ENCODE measurements around the gene SEC14L2. TPM values are rescaled to one million over a fixed set of nuclear protein-coding genes. Genes with fewer than 3 reads are reported as not detected.

SEC14L2 gene
- total RNA-seq, 4 donors from 2014 or later = 0.38 to 4.4 (median 3.0) TPM

- no peak for TF ChIP-seq CTCF (IDR thresholded peaks at IDR 0.05; ENCODE audit: low read depth)
These were observed 29.0 kb downstream of the SEC14L2 start, which contains the start of gene MTFP1 for GRCh38 chr22:30425616-30426387. Gene MTFP1 (plus strand): TSS chr22:30425768. CDS start chr22:30425880, 112 bp downstream.

- no peak for TF ChIP-seq CTCF (IDR thresholded peaks at IDR 0.05; ENCODE audit: low read depth)
These were observed 29.9 kb downstream of the SEC14L2 start for GRCh38 chr22:30426388-30427353.

GRCh38 chr22:30427871-30428270 is 31.1 kb downstream of the SEC14L2 start:
- TF ChIP-seq CTCF (IDR thresholded peaks at IDR 0.05; ENCODE audit: low read depth) = no peak

- TF ChIP-seq CTCF (IDR thresholded peaks at IDR 0.05; ENCODE audit: low read depth) = no peak
These were observed 33.1 kb downstream of the SEC14L2 start for GRCh38 chr22:30429887-30430286.

- no peak for TF ChIP-seq CTCF (IDR thresholded peaks at IDR 0.05; ENCODE audit: low read depth)
These were observed 34.1 kb downstream of the SEC14L2 start for GRCh38 chr22:30430933-30431332.

GRCh38 chr22:30432096-30432495 is 35.3 kb downstream of the SEC14L2 start:
- no peak for TF ChIP-seq CTCF (IDR thresholded peaks at IDR 0.05; ENCODE audit: low read depth)

- no peak for TF ChIP-seq CTCF (IDR thresholded peaks at IDR 0.05; ENCODE audit: low read depth)
These were observed 35.7 kb downstream of the SEC14L2 start for GRCh38 chr22:30432520-30432919.

All from subcutaneous adipose tissue (tissue), 4 donors.